GM23338 (cell line): ENCODE results near the gene AP3D1. TPM values are rescaled to one million over a fixed set of nuclear protein-coding genes. Genes with fewer than 3 reads are reported as not detected.

Experiments
- ATAC-seq: fragments of 200-7000 bp; cut with Tn5 transposase; 3 replicates; pipeline ENCODE4 v1.9.1; 2020
- DNase-seq: peaks from one replicate; pipeline ENCODE4 v3.0.0-alpha.2; 2015; ENCODE audit warnings: low spot score
- H2AFZ ChIP-seq: fragments of 200-600 bp; sonication (generic); 2 replicates; pipeline ENCODE4 v1.8.0; 2016; ENCODE audit warnings: antibody characterized with exemption, mild to moderate bottlenecking, moderate library complexity
- H3F3A ChIP-seq: fragments of 200-600 bp; sonication (generic); replicated peaks from 2 replicates; pipeline ENCODE4 v1.8.0; 2017; ENCODE audit warnings: antibody characterized with exemption, mixed run types, low read depth
- H3K27ac ChIP-seq: fragments of 200-600 bp; sonication (generic); 2 replicates; pipeline ENCODE4 v1.6.1; 2016; ENCODE audit warnings: low read depth
- H3K27me3 ChIP-seq: fragments of 200-600 bp; sonication (generic); 2 replicates; pipeline ENCODE4 v1.8.0; 2016; ENCODE audit warnings: mild to moderate bottlenecking, mixed run types, moderate library complexity; ENCODE audit not compliant: insufficient read depth
- H3K36me3 ChIP-seq: fragments of 200-600 bp; sonication (generic); 2 replicates; pipeline ENCODE4 v1.8.0; 2016; ENCODE audit warnings: mild to moderate bottlenecking; ENCODE audit not compliant: insufficient read depth
- H3K4me1 ChIP-seq: fragments of 200-600 bp; sonication (generic); 2 replicates; pipeline ENCODE4 v1.8.0; 2016; ENCODE audit warnings: mild to moderate bottlenecking, moderate library complexity; ENCODE audit not compliant: insufficient read depth
- H3K4me2 ChIP-seq: fragments of 200-600 bp; sonication (generic); 2 replicates; pipeline ENCODE4 v1.7.1; 2017; ENCODE audit warnings: mixed run types
- H3K4me3 ChIP-seq: fragments of 200-600 bp; sonication (generic); 2 replicates; pipeline ENCODE4 v1.6.1; 2016; ENCODE audit warnings: mixed run types
- H3K79me2 ChIP-seq: fragments of 200-600 bp; sonication (generic); replicated peaks from 2 replicates; pipeline ENCODE4 v1.8.0; 2017; ENCODE audit warnings: mild to moderate bottlenecking; ENCODE audit not compliant: insufficient read depth
- H3K9me2 ChIP-seq: fragments of 200-600 bp; sonication (generic); 2 replicates; pipeline ENCODE4 v1.8.0; 2017; ENCODE audit not compliant: insufficient read depth
- H4K20me1 ChIP-seq: fragments of 200-600 bp; sonication (generic); replicated peaks from 2 replicates; pipeline ENCODE4 v1.8.0; 2017; ENCODE audit warnings: mild to moderate bottlenecking; ENCODE audit not compliant: insufficient read depth
- H3K27ac Mint-ChIP-seq: 2 replicates; pipeline ENCODE4 v1.8.0; 2020; ENCODE audit warnings: inconsistent platforms, mild to moderate bottlenecking, moderate library complexity, mixed read lengths
- H3K27me3 Mint-ChIP-seq: 3 replicates; pipeline ENCODE4 v1.8.0; 2022; ENCODE audit warnings: low read depth, mild to moderate bottlenecking, moderate library complexity, mixed read lengths, inconsistent platforms; ENCODE audit not compliant: insufficient read depth, poor library complexity
- H3K36me3 Mint-ChIP-seq: 3 replicates; pipeline ENCODE4 v1.8.0; 2021; ENCODE audit warnings: low read depth, mild to moderate bottlenecking, inconsistent platforms, moderate library complexity, mixed read lengths
- H3K4me1 Mint-ChIP-seq: 3 replicates; pipeline ENCODE4 v1.8.0; 2020; ENCODE audit warnings: mild to moderate bottlenecking, inconsistent platforms, mixed read lengths
- H3K4me3 Mint-ChIP-seq: 3 replicates; pipeline ENCODE4 v1.8.0; 2021; ENCODE audit warnings: moderate library complexity, mild to moderate bottlenecking, inconsistent platforms, mixed read lengths
- H3K9me3 Mint-ChIP-seq: 3 replicates; pipeline ENCODE4 v1.8.0; 2020; ENCODE audit warnings: moderate library complexity, mild to moderate bottlenecking, inconsistent platforms, mixed read lengths
- CTCF ChIP-seq, 2 experiments: fragments of 200-600 bp in 1 of 2; sonication (generic) in 1 of 2; conservative IDR thresholded peaks; 2 replicates each; pipeline versions ENCODE4 v1.5.1 to v1.6.1; 2016 to 2017; ENCODE audit warnings: antibody characterized with exemption in 2 of 2, low read depth in 2 of 2, mild to moderate bottlenecking in 2 of 2, moderate library complexity in 1 of 2
- EZH2phosphoT487 ChIP-seq: fragments of 200-600 bp; sonication (generic); IDR thresholded peaks from one replicate; pipeline ENCODE4 v1.8.1; 2018; ENCODE audit warnings: antibody characterized with exemption; ENCODE audit not compliant: unreplicated experiment
- JUNB ChIP-seq: IDR thresholded peaks from one replicate; pipeline ENCODE4 v1.6.1; 2016; ENCODE audit warnings: antibody characterized with exemption; ENCODE audit not compliant: unreplicated experiment
- NANOG ChIP-seq: IDR thresholded peaks from 2 replicates; pipeline ENCODE4 v1.6.1; 2016; ENCODE audit warnings: antibody characterized with exemption, borderline replicate concordance
- STAT1 ChIP-seq: IDR thresholded peaks from one replicate; pipeline ENCODE4 v1.6.1; 2016; ENCODE audit warnings: antibody characterized with exemption; ENCODE audit not compliant: unreplicated experiment
- ZNF114 ChIP-seq: fragments of 250-450 bp; sonication (Bioruptor Pico); IDR thresholded peaks from 2 replicates; pipeline ENCODE4 v1.5.0; 2020; ENCODE audit warnings: mild to moderate bottlenecking, moderate library complexity
- ZNF331 ChIP-seq: fragments of 250-450 bp; sonication (Bioruptor Pico); IDR thresholded peaks from 2 replicates; pipeline ENCODE4 v1.5.0; 2020; ENCODE audit warnings: low read depth, mild to moderate bottlenecking, moderate library complexity
- ZNF462 ChIP-seq: fragments of 250-450 bp; sonication (Bioruptor Pico); IDR thresholded peaks from 2 replicates; pipeline ENCODE4 v1.5.0; 2020; ENCODE audit warnings: mild to moderate bottlenecking, moderate library complexity
- polyA plus RNA-seq: library from polyadenylated mRNA; unstranded; fragments of >200 nt; fragmentation: Nextera tagmentation; extraction: Ambion mirVana; gene quantifications from 2 replicates; pipeline ENCODE4 v1.2.1, GENCODE V29; 2016
- total RNA-seq: library from RNA; depleted of rRNA; stranded (reverse); fragments of >200 nt; shearing (Covaris generic); gene quantifications from 2 replicates; pipeline ENCODE4 v1.2.3, GENCODE V29; 2014
- TF ChIP-seq, protein P1 (sequence below): IDR thresholded peaks from 2 replicates; pipeline ENCODE4 v1.6.1; 2016; ENCODE audit warnings: antibody characterized with exemption

AP3D1 gene
- total and polyA plus RNA-seq, 2 experiments from 2014 or later: 101 to 236 TPM

DNA sequence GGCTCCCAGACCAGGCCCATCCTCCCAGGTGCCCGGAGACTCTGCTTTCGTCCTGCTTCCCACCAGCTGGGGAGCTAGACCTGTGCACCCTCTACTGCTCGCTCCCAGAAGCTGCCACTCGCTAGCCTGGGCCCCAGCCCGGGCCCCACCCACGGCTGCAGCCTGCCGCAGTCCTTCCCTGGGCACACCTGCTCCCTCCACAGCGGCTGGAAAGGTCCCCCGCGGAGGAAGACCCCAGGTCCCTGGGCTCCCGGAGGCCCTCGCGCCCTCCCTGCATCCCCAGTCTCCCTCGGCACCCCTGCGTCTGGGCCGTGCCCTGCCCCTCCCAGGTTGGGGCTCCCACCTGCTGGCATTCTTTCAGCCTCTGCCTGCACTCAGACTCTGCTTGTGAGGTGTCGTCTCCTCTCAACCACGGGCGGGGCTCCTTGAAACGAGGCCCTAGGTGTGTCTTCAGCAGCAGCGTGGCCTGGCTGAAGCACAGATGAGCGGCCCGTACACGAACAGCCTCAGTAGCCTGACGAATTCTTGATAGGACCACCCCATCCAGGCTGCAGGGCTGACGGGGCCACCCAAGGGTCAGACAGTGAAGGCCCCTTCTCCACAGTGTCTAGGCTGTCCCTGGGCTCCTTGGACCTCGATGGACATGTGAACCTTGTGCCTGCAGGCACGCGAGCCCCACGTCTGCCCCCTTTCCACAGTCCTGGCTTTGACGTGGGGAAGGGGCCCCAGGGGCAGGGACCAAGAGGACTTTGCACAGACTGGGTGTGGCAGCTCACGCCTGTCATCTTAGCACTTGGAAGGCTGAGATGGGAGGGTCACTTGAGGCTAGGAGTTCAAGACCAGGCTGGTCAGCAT lies 40.3 kb upstream of the AP3D1 start (continued):
- TF ChIP-seq ZNF331 (CRISPR knock-in tag) (no peak), CTCF (conservative IDR thresholded peaks at IDR 0.05; ENCODE audit: low read depth in 2 of 2) (no peak), ZNF114 (CRISPR knock-in tag) (no peak), NANOG (no peak), STAT1 (no peak)

DNA sequence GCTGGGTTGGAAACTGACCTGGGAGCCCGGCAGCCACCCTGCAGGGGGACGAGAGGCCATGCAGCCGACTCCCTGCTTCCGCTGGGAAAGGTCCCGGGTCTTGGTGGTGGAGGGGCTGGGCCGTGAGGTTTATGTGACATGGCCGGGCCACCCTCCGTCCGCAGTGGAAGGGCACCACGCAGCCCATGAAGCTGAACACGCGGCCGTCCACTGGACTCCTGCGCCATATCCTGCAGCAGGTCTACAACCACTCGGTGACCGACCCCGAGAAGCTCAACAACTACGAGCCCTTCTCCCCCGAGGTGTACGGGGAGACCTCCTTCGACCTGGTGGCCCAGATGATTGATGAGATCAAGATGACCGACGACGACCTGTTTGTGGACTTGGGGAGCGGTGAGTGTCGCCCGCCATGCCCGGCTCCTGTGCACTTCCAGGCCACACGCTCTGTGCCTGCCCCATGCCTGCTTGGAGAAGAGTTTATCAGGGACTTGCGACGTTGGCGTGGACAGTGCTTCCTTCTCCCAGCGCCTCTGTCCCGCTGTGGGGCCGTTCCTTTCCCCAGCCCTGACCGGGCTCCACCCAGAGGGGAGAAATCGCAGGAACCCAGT lies 39.6 kb upstream of the AP3D1 start:
- peaks cover 45% of the 10 kb centered on the region for H3K36me3 Mint-ChIP-seq
- Histone ChIP-seq H3K36me3 (peaks cover 3% of the 10 kb centered on the region; the same call in 1 of the 2 replicates), H3K9me2 (no peaks in the 10 kb centered on the region), H3K27ac (no peak overlapping the region), H2AFZ (no peak overlapping the region), H3K79me2 (peaks cover 7% of the 10 kb centered on the region), H3K27me3 (no peaks in the 10 kb centered on the region), H3K4me1 (no peaks in the 10 kb centered on the region), H3F3A (no peaks in the 10 kb centered on the region), H3K4me3 (no peak overlapping the region), H4K20me1 (no peaks in the 10 kb centered on the region; the same call in none of the 2 replicates), H3K4me2 (no peak overlapping the region)
- no peak overlapping the region for H3K27ac Mint-ChIP-seq
- H3K9me3 Mint-ChIP-seq: no peaks in the 10 kb centered on the region
- ATAC-seq (no peak), DNase-seq (no peak)
- no peak overlapping the region for H3K4me3 Mint-ChIP-seq
- H3K4me1 Mint-ChIP-seq: 0 out of 3 replicates have a peak, but pooled peaks cover 2% of the 10 kb centered on the region
- peaks cover 5% of the 10 kb centered on the region for H3K27me3 Mint-ChIP-seq
- TF ChIP-seq, protein P1, sequence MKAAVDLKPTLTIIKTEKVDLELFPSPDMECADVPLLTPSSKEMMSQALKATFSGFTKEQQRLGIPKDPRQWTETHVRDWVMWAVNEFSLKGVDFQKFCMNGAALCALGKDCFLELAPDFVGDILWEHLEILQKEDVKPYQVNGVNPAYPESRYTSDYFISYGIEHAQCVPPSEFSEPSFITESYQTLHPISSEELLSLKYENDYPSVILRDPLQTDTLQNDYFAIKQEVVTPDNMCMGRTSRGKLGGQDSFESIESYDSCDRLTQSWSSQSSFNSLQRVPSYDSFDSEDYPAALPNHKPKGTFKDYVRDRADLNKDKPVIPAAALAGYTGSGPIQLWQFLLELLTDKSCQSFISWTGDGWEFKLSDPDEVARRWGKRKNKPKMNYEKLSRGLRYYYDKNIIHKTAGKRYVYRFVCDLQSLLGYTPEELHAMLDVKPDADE: no peak
- TF ChIP-seq EZH2phosphoT487 (no peak), ZNF331 (CRISPR knock-in tag) (no peak), JUNB (no peak), NANOG (no peak), CTCF (conservative IDR thresholded peaks at IDR 0.05; ENCODE audit: low read depth in 2 of 2) (no peak), ZNF462 (no peak)
